HepG2 (cell line): Measurements from ENCODE around the gene CDC14A. TPM values are rescaled to one million over a fixed set of nuclear protein-coding genes. Genes with fewer than 3 reads are reported as not detected.

Experiments used
- HDAC2 ChIP-seq: sonication (generic); formaldehyde crosslinking; IDR thresholded peaks from 2 replicates; pipeline ENCODE4 v1.4.0; 2020; ENCODE audit warnings: missing genetic modification reagents
- HMG20B ChIP-seq: conservative IDR thresholded peaks from 2 replicates; pipeline ENCODE4 v1.6.1; 2016; ENCODE audit warnings: missing genetic modification reagents, missing compliant biosample characterization
- NONO ChIP-seq, 2 experiments: fragments of 450-650 bp in 1 of 2; sonication (generic) in 1 of 2; formaldehyde crosslinking in 1 of 2; IDR thresholded peaks in 1 of 2; conservative IDR thresholded peaks in 1 of 2; 2 replicates each; pipeline versions ENCODE4 v1.6.1 to v1.8.0; 2017 to 2022; ENCODE audit warnings: mild to moderate bottlenecking in 1 of 2, missing genetic modification reagents in 1 of 2, moderate library complexity in 1 of 2
- RBM22 ChIP-seq: fragments of 200-400 bp; formaldehyde crosslinking; optimal IDR thresholded peaks from 2 replicates; pipeline ENCODE3; 2017; ENCODE audit warnings: mild to moderate bottlenecking, low read length, moderate library complexity
- ZNF224 ChIP-seq: sonication (generic); formaldehyde crosslinking; IDR thresholded peaks from 2 replicates; pipeline ENCODE4 v1.5.0; 2020; ENCODE audit warnings: mild to moderate bottlenecking, missing genetic modification reagents
- ZNF251 ChIP-seq: sonication (generic); formaldehyde crosslinking; IDR thresholded peaks from 2 replicates; pipeline ENCODE4 v1.9.0; 2021; ENCODE audit warnings: mild to moderate bottlenecking, missing genetic modification reagents
- ZNF263 ChIP-seq: sonication (generic); formaldehyde crosslinking; IDR thresholded peaks from 2 replicates; pipeline ENCODE4 v1.4.0; 2020; ENCODE audit warnings: missing genetic modification reagents
- ZNF274 ChIP-seq: sonication (generic); formaldehyde crosslinking; IDR thresholded peaks from 2 replicates; pipeline ENCODE4 v1.5.1; 2020; ENCODE audit warnings: mild to moderate bottlenecking, missing genetic modification reagents
- ZNF292 ChIP-seq: sonication (generic); formaldehyde crosslinking; IDR thresholded peaks from 2 replicates; pipeline ENCODE4 v1.8.1; 2022; ENCODE audit warnings: mild to moderate bottlenecking, low read depth, missing genetic modification reagents, borderline replicate concordance
- ZNF343 ChIP-seq: sonication (generic); formaldehyde crosslinking; IDR thresholded peaks from 2 replicates; pipeline ENCODE4 v1.4.0; 2020; ENCODE audit warnings: mild to moderate bottlenecking, missing genetic modification reagents
- ZNF782 ChIP-seq: sonication (generic); formaldehyde crosslinking; IDR thresholded peaks from 2 replicates; pipeline ENCODE4 v1.4.0; 2020; ENCODE audit warnings: missing genetic modification reagents, mild to moderate bottlenecking, borderline replicate concordance
- polyA plus RNA-seq, 8 experiments: library from polyadenylated mRNA; depleted of rRNA in 3 of 8; stranded (reverse) in 7 of 8; unstranded in 1 of 8; fragments of >200 nt; fragmentation: Illumina TruSeq in 4 of 8; extraction: Trizol in 4 of 8; gene quantifications; 2 replicates each; pipeline versions ENCODE4 v1.2.1 to v1.2.3, GENCODE V29; 2011 to 2016; ENCODE audit warnings: low read depth in 4 of 8, missing spikeins in 1 of 8, mixed read lengths in 1 of 8; ENCODE audit not compliant: insufficient read depth in 1 of 8
- total RNA-seq, 5 experiments: library from RNA; depleted of rRNA; stranded (reverse); fragments of >200 nt; fragmentation: Illumina TruSeq; extraction: Trizol; gene quantifications; 2 replicates each; pipeline ENCODE4 v1.2.3, GENCODE V29; 2016; ENCODE audit warnings: low read depth in 1 of 5
- TF ChIP-seq, protein P1 (sequence below): sonication (generic); formaldehyde crosslinking; IDR thresholded peaks from 2 replicates; pipeline ENCODE4 v1.8.0; 2022; ENCODE audit warnings: missing genetic modification reagents, mild to moderate bottlenecking, borderline replicate concordance
- TF ChIP-seq, protein P2 (sequence below): sonication (generic); formaldehyde crosslinking; IDR thresholded peaks from 2 replicates; pipeline ENCODE4 v1.8.0; 2022; ENCODE audit warnings: missing genetic modification reagents, mild to moderate bottlenecking, moderate library complexity, borderline replicate concordance
- TF ChIP-seq, protein P3 (sequence below): sonication (generic); formaldehyde crosslinking; IDR thresholded peaks from 2 replicates; pipeline ENCODE4 v1.4.0; 2020; ENCODE audit warnings: low read depth, mild to moderate bottlenecking, missing genetic modification reagents
- TF ChIP-seq, protein P4 (sequence below): sonication (generic); formaldehyde crosslinking; IDR thresholded peaks from 2 replicates; pipeline ENCODE4 v1.4.0; 2020; ENCODE audit warnings: missing genetic modification reagents, borderline replicate concordance
- TF ChIP-seq, protein P5 (sequence below): sonication (generic); formaldehyde crosslinking; conservative IDR thresholded peaks from 2 replicates; pipeline ENCODE4 v1.4.0; 2020; ENCODE audit warnings: mild to moderate bottlenecking, missing genetic modification reagents, moderate library complexity

CDC14A gene
- total and polyA plus RNA-seq, 2 of the 13 experiments (the other 11 are each of a cell fraction or from before 2014, with no cell fraction given) = 2.8 to 4.9 TPM

DNA sequence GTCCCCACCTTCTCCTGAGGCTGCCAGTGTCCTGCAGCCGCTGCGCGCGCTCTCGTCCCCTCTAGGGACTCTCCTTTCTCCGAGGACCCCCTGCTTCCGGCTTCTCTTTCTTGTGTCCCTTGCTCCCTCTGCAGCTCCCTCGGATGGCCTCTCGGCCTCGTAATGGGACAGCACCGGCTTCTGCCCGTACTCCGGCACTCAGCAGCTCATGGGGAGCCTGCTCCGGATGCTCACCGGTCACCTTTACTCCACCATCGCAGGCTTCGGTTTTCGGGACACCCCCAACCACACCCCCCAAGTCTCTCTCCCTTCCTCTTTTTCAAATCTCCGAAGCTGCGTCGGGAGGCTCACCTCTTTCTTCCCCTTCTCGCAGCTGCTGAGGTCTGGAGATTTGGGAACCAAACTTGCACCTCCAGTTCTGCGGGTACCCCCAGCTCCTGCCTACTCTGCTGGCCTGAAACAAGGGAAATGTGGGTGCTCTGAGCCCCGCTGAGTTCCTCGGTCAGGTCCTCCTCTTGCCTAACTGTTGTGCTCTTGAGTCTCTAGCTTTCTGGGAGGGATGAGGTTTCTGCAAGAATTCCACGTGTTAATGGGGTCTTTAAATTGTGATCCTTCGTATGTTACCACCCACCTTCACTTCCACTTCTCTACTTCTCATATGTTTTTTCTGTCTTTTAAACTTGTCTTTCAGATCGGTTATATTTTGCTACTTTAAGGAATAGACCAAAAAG, 930 bp downstream of the CDC14A start (continued):
- TF ChIP-seq, protein P1, sequence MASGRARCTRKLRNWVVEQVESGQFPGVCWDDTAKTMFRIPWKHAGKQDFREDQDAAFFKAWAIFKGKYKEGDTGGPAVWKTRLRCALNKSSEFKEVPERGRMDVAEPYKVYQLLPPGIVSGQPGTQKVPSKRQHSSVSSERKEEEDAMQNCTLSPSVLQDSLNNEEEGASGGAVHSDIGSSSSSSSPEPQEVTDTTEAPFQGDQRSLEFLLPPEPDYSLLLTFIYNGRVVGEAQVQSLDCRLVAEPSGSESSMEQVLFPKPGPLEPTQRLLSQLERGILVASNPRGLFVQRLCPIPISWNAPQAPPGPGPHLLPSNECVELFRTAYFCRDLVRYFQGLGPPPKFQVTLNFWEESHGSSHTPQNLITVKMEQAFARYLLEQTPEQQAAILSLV (CRISPR knock-in tag) = no peak
- TF ChIP-seq, protein P2, sequence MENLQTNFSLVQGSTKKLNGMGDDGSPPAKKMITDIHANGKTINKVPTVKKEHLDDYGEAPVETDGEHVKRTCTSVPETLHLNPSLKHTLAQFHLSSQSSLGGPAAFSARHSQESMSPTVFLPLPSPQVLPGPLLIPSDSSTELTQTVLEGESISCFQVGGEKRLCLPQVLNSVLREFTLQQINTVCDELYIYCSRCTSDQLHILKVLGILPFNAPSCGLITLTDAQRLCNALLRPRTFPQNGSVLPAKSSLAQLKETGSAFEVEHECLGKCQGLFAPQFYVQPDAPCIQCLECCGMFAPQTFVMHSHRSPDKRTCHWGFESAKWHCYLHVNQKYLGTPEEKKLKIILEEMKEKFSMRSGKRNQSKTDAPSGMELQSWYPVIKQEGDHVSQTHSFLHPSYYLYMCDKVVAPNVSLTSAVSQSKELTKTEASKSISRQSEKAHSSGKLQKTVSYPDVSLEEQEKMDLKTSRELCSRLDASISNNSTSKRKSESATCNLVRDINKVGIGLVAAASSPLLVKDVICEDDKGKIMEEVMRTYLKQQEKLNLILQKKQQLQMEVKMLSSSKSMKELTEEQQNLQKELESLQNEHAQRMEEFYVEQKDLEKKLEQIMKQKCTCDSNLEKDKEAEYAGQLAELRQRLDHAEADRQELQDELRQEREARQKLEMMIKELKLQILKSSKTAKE = no peak
- TF ChIP-seq HMG20B (no peak), ZNF782 (CRISPR knock-in tag) (no peak), ZNF292 (CRISPR knock-in tag) (0 out of 2 replicates have a peak, but pooled peaks have one; percentile 35), NONO (IDR thresholded peaks at IDR 0.05) (no peak), NONO (CRISPR knock-in tag; conservative IDR thresholded peaks at IDR 0.05) (0 out of 2 replicates have a peak, but pooled peaks have one; percentile 2), ZNF343 (CRISPR knock-in tag) (no peak), ZNF274 (CRISPR knock-in tag) (no peak), HDAC2 (CRISPR knock-in tag) (no peak), ZNF263 (CRISPR knock-in tag) (peak; percentile 39; the same call in 1 of the 2 replicates), ZNF224 (CRISPR knock-in tag) (0 out of 2 replicates have a peak, but pooled peaks have one; percentile 30), ZNF251 (CRISPR knock-in tag) (no peak), RBM22 (no peak)
- TF ChIP-seq, protein P3, sequence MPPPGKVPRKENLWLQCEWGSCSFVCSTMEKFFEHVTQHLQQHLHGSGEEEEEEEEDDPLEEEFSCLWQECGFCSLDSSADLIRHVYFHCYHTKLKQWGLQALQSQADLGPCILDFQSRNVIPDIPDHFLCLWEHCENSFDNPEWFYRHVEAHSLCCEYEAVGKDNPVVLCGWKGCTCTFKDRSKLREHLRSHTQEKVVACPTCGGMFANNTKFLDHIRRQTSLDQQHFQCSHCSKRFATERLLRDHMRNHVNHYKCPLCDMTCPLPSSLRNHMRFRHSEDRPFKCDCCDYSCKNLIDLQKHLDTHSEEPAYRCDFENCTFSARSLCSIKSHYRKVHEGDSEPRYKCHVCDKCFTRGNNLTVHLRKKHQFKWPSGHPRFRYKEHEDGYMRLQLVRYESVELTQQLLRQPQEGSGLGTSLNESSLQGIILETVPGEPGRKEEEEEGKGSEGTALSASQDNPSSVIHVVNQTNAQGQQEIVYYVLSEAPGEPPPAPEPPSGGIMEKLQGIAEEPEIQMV (CRISPR knock-in tag) = no peak
- TF ChIP-seq, protein P4, sequence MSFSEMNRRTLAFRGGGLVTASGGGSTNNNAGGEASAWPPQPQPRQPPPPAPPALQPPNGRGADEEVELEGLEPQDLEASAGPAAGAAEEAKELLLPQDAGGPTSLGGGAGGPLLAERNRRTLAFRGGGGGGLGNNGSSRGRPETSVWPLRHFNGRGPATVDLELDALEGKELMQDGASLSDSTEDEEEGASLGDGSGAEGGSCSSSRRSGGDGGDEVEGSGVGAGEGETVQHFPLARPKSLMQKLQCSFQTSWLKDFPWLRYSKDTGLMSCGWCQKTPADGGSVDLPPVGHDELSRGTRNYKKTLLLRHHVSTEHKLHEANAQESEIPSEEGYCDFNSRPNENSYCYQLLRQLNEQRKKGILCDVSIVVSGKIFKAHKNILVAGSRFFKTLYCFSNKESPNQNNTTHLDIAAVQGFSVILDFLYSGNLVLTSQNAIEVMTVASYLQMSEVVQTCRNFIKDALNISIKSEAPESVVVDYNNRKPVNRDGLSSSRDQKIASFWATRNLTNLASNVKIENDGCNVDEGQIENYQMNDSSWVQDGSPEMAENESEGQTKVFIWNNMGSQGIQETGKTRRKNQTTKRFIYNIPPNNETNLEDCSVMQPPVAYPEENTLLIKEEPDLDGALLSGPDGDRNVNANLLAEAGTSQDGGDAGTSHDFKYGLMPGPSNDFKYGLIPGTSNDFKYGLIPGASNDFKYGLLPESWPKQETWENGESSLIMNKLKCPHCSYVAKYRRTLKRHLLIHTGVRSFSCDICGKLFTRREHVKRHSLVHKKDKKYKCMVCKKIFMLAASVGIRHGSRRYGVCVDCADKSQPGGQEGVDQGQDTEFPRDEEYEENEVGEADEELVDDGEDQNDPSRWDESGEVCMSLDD (CRISPR knock-in tag) = 0 out of 2 replicates have a peak, but pooled peaks have one; percentile 3
- TF ChIP-seq, protein P5, sequence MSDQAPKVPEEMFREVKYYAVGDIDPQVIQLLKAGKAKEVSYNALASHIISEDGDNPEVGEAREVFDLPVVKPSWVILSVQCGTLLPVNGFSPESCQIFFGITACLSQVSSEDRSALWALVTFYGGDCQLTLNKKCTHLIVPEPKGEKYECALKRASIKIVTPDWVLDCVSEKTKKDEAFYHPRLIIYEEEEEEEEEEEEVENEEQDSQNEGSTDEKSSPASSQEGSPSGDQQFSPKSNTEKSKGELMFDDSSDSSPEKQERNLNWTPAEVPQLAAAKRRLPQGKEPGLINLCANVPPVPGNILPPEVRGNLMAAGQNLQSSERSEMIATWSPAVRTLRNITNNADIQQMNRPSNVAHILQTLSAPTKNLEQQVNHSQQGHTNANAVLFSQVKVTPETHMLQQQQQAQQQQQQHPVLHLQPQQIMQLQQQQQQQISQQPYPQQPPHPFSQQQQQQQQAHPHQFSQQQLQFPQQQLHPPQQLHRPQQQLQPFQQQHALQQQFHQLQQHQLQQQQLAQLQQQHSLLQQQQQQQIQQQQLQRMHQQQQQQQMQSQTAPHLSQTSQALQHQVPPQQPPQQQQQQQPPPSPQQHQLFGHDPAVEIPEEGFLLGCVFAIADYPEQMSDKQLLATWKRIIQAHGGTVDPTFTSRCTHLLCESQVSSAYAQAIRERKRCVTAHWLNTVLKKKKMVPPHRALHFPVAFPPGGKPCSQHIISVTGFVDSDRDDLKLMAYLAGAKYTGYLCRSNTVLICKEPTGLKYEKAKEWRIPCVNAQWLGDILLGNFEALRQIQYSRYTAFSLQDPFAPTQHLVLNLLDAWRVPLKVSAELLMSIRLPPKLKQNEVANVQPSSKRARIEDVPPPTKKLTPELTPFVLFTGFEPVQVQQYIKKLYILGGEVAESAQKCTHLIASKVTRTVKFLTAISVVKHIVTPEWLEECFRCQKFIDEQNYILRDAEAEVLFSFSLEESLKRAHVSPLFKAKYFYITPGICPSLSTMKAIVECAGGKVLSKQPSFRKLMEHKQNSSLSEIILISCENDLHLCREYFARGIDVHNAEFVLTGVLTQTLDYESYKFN = no peak
